NCI-H2029 (cell line): ENCODE measurements around the gene RNF186.
"Not testable (repeated sequence)": the region's sequence is repeated elsewhere in the genome, so short reads cannot be mapped to it uniquely, and the experiment has no call there.

ENCODE experiments used
- DNase-seq: peaks from one replicate; lab custom pipeline; 2025; lab: John Stamatoyannopoulos, UW

Gene RNF186

DNA sequence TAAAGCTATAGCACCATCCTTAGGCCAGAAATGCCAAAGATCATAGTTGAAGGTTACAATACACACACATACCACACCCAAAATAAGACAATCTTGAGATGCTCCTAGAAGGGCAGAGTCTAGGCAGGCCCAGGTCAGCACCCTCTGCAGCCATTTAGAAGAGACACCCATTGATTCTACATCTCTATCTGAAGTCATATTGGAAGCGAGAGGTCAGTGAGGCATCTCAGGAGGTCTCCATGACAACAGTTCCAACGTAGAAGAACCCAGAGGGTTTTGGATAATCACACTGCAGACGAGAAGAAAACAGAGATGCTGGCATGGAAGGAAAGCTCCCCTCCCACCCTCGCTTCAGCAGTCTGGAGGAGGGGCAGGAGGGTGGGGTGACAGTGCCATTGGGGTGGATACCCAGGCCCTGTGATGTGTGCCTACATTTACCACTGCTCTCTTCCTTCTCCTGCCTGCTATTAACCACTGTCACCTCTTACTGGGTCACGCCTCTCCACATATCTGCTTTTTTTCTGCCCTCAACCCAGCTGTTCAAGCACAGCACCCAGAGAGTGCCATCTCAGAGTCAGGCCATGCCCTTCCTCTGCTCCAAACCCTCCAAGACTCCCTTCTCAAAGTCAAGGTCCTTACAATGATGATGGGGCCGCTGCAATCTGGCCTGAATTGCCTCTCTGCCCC lies 21.6 kb downstream of the RNF186 start:
- DNase-seq: no peak

DNA sequence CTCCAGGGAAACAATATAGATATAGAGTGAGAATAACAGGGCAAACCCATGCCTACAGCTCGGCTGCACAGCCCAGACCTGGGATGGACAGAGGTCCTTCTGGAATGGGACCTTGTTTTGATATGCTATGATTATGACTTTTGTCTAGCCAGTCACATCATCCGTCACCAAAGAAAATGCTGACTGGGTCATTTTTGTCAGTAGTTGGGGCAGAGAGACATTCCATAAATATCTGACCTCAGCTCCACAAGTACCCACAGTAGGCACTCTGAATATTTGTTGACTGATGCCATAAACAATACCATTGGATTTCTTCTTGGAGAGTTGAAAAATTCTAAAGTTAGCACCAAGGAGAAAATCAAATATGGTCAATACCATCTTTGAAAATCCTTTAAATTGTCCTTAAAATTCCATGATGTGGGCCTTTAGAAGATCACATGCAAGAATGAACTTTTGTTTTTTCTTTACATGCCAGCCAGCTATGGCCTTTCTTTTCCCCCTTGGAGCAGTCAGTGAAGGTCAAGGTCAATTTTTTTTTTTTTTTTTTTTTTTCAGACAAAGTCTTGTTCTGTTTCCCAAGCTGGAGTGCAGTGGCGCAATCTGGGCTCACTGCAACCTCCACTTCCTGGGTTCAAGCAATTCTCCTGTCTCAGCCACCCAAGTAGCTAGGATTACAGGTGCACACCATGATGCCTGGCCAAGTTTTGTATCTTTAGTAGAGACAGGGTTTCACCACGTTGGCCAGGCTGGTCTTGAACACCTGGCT lies 22.7 kb downstream of the RNF186 start:
- DNase-seq: no peak

DNA sequence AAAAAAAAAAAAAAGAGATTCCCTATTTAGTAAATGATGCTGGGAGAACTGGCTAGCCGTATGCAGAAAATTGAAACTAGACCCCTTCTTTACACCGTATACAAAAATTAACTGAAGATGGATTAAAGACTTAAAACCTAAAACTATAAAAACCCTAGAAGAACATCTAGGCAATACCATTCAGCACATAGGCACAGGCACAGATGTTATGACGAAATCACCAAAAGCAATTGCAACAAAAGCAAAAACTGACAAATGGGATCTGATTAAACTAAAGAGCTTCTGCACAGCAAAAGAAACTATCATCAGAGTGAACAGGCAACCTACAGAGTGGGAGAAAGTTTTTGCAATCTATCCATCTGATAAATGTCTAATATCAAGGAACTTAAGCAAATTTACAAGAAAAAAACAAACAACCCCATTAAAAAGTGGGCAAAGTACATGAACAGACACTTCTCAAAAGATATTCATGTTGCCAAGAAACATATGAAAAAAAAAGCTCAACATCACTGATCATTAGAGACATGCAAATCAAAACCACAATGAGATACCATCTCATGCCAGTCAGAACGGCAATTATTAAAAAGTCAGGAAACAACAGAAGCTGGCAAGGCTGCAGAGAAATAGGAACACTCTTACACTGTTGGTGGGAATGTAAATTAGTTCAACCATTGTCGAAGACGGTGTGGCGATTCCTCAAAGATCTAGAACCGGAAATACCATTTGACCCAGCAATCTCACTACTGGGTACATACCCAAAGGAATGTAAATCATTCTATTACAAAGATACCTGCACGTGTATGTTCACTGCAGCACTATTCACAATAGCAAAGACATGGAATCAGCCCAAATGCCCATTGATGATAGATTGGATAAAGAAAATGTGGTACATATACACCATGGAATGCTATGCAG lies 24.8 kb downstream of the RNF186 start:
- not testable (repeated sequence) for DNase-seq

DNA sequence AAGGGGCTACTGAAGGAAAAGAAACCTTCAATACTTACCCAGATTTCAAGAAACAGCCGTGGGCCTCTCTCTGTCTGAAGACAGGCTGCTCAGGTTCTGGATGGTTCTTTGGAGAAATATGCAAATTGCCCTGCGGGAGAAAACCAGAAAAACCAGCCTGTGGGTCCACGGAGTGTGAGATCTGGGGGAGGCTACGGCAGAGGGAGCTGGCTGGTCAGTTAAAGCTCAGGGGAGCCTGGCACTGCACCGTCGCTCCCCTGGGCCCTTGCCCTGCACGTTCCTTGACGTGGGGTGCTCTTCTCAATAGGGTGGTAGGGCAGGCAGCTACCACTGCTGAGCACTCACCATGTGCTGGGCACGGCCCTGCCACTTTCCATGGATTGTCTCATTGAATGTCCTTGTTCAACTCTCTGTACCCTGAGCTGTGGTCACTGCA lies 28.1 kb downstream of the RNF186 start:
- no peak for DNase-seq

- no peak for DNase-seq
Observed at GRCh38 chr1:19785660-19786059, 29.4 kb downstream of the RNF186 start.

DNA sequence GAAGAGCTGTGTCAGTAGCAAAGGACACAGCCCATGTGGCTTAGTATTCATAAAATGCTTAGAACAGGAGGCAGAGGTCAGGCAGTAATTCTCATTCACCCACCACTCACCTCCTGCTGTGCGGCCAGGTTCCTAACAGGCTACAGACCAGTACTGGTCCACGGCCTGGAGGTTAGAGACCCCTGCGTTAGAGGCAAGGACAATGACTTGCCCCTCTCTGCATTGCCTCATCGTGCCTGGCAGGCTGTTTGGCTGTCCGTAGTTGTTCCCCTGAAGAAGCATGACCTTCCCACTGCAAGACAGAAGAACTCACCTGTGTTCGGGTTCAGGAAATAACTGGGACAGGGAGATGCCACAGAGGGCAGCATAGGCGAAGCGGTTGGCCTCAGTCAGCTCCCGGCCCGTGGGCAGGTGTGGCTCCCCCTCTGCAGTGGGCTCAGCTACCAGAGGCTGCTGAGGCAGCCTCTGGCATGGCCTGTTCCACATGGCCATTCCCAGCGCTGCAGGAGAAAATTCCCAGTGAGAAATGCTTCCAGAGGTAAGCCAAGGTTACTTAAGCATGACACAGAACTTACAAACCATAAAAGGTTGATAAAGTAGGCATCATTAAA lies 34.7 kb downstream of the RNF186 start:
- no peak for DNase-seq

DNA sequence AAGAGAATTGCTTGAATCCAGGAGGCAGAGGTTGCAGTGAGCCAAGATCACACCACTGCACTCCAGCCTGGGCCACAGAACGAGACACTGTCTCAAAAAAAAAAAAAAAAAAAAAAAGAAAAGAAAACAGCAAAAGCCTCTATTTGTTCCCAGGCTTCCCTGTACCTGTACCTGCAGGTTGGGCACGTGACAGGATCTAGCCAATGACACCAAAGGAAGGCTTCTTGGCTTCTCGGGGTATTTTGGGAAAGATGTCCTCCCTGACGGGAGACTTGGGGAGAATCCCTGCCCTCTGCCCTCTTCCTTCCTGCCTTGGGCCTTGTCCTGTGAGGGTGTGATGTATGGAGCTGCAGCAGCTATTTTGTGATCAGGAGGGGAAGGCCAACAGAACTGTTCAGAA lies 38.1 kb downstream of the RNF186 start:
- DNase-seq: no peak

DNA sequence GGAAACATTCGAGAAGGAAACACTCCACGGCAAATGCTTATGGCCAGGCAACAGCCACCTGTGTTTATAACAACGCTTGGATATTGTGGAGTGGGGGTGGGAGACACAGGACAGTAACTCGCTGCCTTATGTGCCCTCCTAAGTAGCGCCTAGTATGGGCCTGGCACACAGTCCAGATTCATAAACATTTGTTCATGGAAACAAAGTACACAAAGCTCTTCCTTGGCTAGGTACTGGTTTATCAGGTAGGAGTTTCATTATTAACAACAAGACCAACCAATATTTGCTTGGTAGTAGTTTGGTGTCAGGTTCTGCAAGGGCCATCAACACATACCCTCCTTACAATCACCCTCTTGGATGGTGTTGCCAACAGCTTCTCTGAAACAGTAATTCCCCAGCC lies 38.8 kb downstream of the RNF186 start:
- peak; percentile 97 for DNase-seq

- peak; percentile 62 for DNase-seq
Observed at GRCh38 chr1:19775831-19776230, 39.3 kb downstream of the RNF186 start.

GRCh38 chr1:19775317-19775716 lies 39.8 kb downstream of the RNF186 start:
- DNase-seq: peak; percentile 46

DNA sequence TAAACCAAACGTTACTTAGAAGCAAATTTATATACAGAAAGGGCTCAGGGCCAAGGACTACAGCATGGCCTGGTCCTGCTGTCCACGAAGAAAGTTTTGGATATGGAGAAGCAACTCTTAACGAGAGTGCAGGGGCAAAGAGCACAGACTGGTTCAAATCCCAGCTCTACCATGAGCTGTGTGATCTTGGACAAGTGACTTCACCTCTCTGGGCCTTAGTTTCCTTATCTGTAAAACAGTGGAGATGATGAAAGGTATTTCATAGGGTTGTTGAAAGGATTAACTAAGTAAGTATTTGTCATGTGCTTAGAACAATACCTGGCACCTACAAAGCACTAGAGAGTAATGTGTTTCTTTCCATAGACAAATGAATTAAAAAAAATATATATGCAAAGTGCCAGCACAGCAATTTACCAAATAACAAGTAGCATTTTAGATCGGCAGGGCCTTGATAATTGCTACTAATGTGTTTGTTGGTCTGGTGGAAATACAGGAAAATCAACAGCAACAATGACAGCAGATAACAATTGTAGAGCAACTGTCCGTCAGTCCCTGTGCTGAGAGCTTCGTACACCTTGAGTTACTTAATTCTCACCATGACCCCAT lies 40.8 kb downstream of the RNF186 start:
- no peak for DNase-seq

GRCh38 chr1:19773485-19773884 lies 41.6 kb downstream of the RNF186 start:
- DNase-seq: no peak

DNA sequence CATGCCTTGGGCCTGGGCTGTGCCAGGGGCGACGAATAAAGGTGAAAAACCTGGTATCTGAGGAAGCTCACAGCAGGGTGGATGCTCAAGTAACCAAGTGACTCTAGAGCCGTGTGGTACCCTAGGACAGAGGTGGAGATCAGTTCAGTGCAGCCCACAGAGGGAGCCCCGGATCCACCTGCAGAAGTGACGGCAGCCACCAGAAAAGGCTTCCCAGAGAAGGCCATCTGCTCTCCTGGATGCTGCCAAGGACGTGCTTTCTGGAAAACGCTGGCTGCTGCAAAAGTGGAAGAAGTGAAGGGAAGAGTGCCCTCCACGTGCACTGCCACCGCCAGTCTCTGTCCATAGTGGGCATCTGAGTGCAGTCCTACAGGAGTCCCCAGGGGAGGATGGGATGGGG lies 43.0 kb downstream of the RNF186 start:
- DNase-seq: no peak

DNA sequence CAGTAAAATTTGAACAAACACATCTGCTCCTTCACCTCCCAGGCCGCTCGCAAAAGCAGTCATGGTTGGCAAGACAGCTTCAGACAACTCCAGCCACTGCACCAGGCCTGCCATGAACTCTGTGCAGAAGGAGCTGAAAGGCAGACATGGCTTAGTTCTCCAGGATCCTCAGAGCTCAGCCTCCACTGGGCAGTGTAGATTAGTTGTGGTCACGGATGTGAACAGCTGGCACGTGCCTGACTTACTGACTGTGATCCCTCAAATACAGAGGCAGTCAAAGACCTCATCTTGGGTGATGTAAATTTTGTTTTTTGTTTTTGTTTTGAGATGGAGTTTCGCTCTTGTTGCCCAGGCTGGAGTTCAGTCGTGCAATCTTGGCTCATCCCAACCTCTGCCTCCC lies 43.7 kb downstream of the RNF186 start:
- no peak for DNase-seq

- peak; percentile 76 for DNase-seq
Observed at GRCh38 chr1:19770436-19771190, 44.5 kb downstream of the RNF186 start.

- no peak for DNase-seq
Observed at GRCh38 chr1:19769211-19769932, 45.7 kb downstream of the RNF186 start.

- no peak for DNase-seq
Observed at GRCh38 chr1:19768353-19769210, 46.5 kb downstream of the RNF186 start.

DNA sequence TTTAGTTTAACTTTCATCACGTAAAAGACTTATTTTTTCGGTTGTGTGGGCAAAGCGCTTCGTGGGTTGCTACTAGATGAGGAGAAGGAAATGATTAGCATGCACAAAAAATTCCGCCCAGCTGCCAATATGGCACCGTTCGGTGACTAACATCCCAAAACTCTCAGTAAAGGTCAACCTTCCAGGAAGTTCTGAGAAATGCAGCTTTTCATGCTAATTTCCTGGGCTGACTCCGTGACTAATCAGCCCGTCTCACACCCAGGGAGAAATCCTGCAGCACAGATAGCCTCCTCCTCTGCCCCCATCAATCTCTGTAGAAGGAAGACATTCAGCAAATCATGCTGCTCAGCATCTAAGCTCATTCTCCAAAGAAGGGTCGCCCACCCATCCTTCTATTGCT lies 49.5 kb downstream of the RNF186 start:
- no peak for DNase-seq

- DNase-seq: no peak
Observed at GRCh38 chr1:19764848-19765247, 50.2 kb downstream of the RNF186 start.
